GM08714 (cell line): ENCODE measurements around the gene TIGAR.

Experiments used
- H3K4me3 ChIP-seq: fragments of 200-500 bp; sonication (Bioruptor generic); 2 replicates; pipeline ENCODE4 v1.5.1; 2014; ENCODE audit warnings: mild to moderate bottlenecking, low read length, inconsistent platforms
- ZNF274 ChIP-seq: IDR thresholded peaks from 2 replicates; pipeline ENCODE4 v1.6.1; 2012; ENCODE audit warnings: mild to moderate bottlenecking, low read depth, low read length

Gene TIGAR

GRCh38 chr12:4307593-4308333, 13.2 kb upstream of the TIGAR start:
- TF ChIP-seq ZNF274 = no peak
- no peak overlapping the region for H3K4me3 ChIP-seq

GRCh38 chr12:4308334-4308950, 12.6 kb upstream of the TIGAR start:
- no peak overlapping the region for H3K4me3 ChIP-seq
- no peak for TF ChIP-seq ZNF274

- no peak for TF ChIP-seq ZNF274
- H3K4me3 ChIP-seq = no peak overlapping the region
These were observed 9.2 kb upstream of the TIGAR start for GRCh38 chr12:4311776-4312175.

- H3K4me3 ChIP-seq = no peak overlapping the region
- no peak for TF ChIP-seq ZNF274
These were observed 8.8 kb upstream of the TIGAR start for GRCh38 chr12:4312251-4312650.

GRCh38 chr12:4320497-4320852, 538 bp upstream of the TIGAR start:
- TF ChIP-seq ZNF274 = no peak

GRCh38 chr12:4322726-4323125, 1.7 kb downstream of the TIGAR start:
- TF ChIP-seq ZNF274 = no peak
- peak overlapping the region; percentile 84 for H3K4me3 ChIP-seq

More at GRCh38 chr12:4320497-4320852, 538 bp upstream of the TIGAR start:
- peak overlapping the region; percentile 73 for H3K4me3 ChIP-seq

- H3K4me3 ChIP-seq = no peak overlapping the region
- no peak for TF ChIP-seq ZNF274
These were observed 2.4 kb downstream of the TIGAR start for GRCh38 chr12:4323396-4323795.

GRCh38 chr12:4324366-4324765, 3.4 kb downstream of the TIGAR start:
- TF ChIP-seq ZNF274 = no peak
- H3K4me3 ChIP-seq = no peak overlapping the region

GRCh38 chr12:4325966-4326365, 5.0 kb downstream of the TIGAR start:
- no peak for TF ChIP-seq ZNF274
- no peak overlapping the region for H3K4me3 ChIP-seq

- no peak overlapping the region for H3K4me3 ChIP-seq
- TF ChIP-seq ZNF274 = no peak
These were observed 6.3 kb downstream of the TIGAR start for GRCh38 chr12:4327293-4327692.

- no peak overlapping the region for H3K4me3 ChIP-seq
- TF ChIP-seq ZNF274 = no peak
These were observed 9.2 kb downstream of the TIGAR start for GRCh38 chr12:4330203-4330602.

GRCh38 chr12:4331221-4331620, 10.2 kb downstream of the TIGAR start:
- no peak for TF ChIP-seq ZNF274
- no peak overlapping the region for H3K4me3 ChIP-seq

GRCh38 chr12:4331842-4332241, 10.8 kb downstream of the TIGAR start:
- H3K4me3 ChIP-seq = no peak overlapping the region
- no peak for TF ChIP-seq ZNF274

- no peak for TF ChIP-seq ZNF274
- H3K4me3 ChIP-seq = no peak overlapping the region
These were observed 25.9 kb downstream of the TIGAR start for GRCh38 chr12:4346931-4347330.

- no peak overlapping the region for H3K4me3 ChIP-seq
- no peak for TF ChIP-seq ZNF274
These were observed 32.8 kb downstream of the TIGAR start for GRCh38 chr12:4353785-4354208.
